Measurements from ENCODE around the gene KRT31.
"Not testable (repeated sequence)": the region's sequence is repeated elsewhere in the genome, so short reads cannot be mapped to it uniquely, and the experiment has no call there.

KRT31 gene

GRCh38 chr17:41347869-41348760 is 49.3 kb downstream of the KRT31 start:
- in situ Hi-C loops (cut with MboI; ENCODE audit: low pct_unique_long_range_greater_than_20kb, low sequenced_read_pairs, unreplicated experiment): no loop called here

DNA sequence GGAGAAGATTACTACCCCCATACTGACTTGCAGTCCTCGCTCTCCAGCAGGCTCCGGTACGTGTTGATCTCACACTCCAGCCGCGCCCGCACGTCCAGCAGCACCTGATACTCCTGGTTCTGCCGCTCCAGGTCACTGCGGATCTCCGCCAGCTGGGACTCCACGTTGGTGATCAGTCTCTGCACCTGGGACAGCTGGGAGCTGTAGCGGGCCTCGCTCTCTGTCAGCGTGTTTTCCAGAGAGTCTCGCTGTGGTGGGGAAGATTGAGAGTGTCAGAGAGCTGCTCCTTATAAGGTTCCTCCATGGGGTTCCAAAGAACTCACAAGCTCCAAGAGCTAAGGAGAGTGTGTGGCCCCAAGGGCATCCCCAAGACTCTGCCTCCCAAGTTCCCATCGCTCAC is 51.0 kb downstream of the KRT31 start:
- DNase-seq (ENCODE audit: low spot score); in situ Hi-C loops (cut with MboI; ENCODE audit: low pct_unique_long_range_greater_than_20kb, low sequenced_read_pairs, unreplicated experiment): not testable (repeated sequence)

More at GRCh38 chr17:41347869-41348760, 49.3 kb downstream of the KRT31 start:
- no peak for DNase-seq (ENCODE audit: low spot score)
- no peak for TF ChIP-seq CTCF (IDR thresholded peaks at IDR 0.05; ENCODE audit: extremely low read depth, insufficient read depth, missing control alignments)

- TF ChIP-seq CTCF (IDR thresholded peaks at IDR 0.05; ENCODE audit: extremely low read depth, insufficient read depth, missing control alignments): no peak
- in situ Hi-C loops (cut with MboI; ENCODE audit: low pct_unique_long_range_greater_than_20kb, low sequenced_read_pairs, unreplicated experiment): no loop called here
- DNase-seq (ENCODE audit: low spot score): no peak
Observed at GRCh38 chr17:41345992-41346391, 51.4 kb downstream of the KRT31 start.

Data from GM13977 (cell line).